Fibroblast of villous mesenchyme (primary cell): ENCODE measurements around the gene SELENOK. TPM values are rescaled to one million over a fixed set of nuclear protein-coding genes. Genes with fewer than 3 reads are reported as not detected.

Experiments used
- DNase-seq: peaks from one replicate; pipeline ENCODE4 v3.0.0-alpha.2; 2010; ENCODE audit warnings: low read depth
- H3K4me3 ChIP-seq: 2 replicates; pipeline ENCODE4 v1.5.1; 2011; ENCODE audit warnings: low read depth, mild to moderate bottlenecking, low read length
- CTCF ChIP-seq: IDR thresholded peaks from 2 replicates; pipeline ENCODE4 v1.5.1; 2012; ENCODE audit warnings: low read depth, mild to moderate bottlenecking, low read length; ENCODE audit not compliant: insufficient read depth
- total RNA-seq: library from RNA; depleted of rRNA; stranded (reverse); fragments of >200 nt; gene quantifications from 2 replicates; pipeline ENCODE4 v1.2.3, GENCODE V29; 2012

The SELENOK gene
- 15.5 and 19.4 TPM in 2 replicates for total RNA-seq

- DNase-seq, result peak; percentile 100
- H3K4me3 ChIP-seq, result peak within 1 kb of the TSS; percentile 93
- no peak for TF ChIP-seq CTCF
Observed at GRCh38 chr3:53891497-53892285, at the start of gene SELENOK. Gene SELENOK, minus strand, starts transcription at chr3:53891859.

GRCh38 chr3:53941184-53941583 is 49.5 kb upstream of the SELENOK start:
- TF ChIP-seq CTCF, result no peak
- no peak overlapping the region for H3K4me3 ChIP-seq
- no peak for DNase-seq

GRCh38 chr3:53940623-53941022 is 49.0 kb upstream of the SELENOK start:
- DNase-seq, result no peak
- TF ChIP-seq CTCF, result no peak
- no peak overlapping the region for H3K4me3 ChIP-seq

GRCh38 chr3:53939813-53940212 is 48.2 kb upstream of the SELENOK start:
- H3K4me3 ChIP-seq, result no peak overlapping the region
- TF ChIP-seq CTCF, result peak; percentile 3
- no peak for DNase-seq

- no peak overlapping the region for H3K4me3 ChIP-seq
- peak; percentile 39 for DNase-seq
Observed at GRCh38 chr3:53939086-53939582, 47.5 kb upstream of the SELENOK start.

GRCh38 chr3:53938645-53939044 is 47.0 kb upstream of the SELENOK start:
- peak; percentile 53 for DNase-seq
- H3K4me3 ChIP-seq, result no peak overlapping the region
- TF ChIP-seq CTCF, result peak; percentile 86

More at GRCh38 chr3:53939086-53939582, 47.5 kb upstream of the SELENOK start:
- no peak for TF ChIP-seq CTCF
